Stimulated activated CD8-positive, alpha-beta memory T cell treated with anti-CD3 and anti-CD28 coated beads, Interleukin-2, amount 100 ng/mL, for 48 hours (primary cell): Measurements from ENCODE around the gene CDC20B.
A peak's percentile ranks its signal among the peaks of the same experiment; 100 is the strongest.

Experiments
- DNase-seq, 2 donors: peaks; one replicate each; pipeline ENCODE4 v3.0.0-alpha.2; 2020; ENCODE audit warnings: low read depth in 2 of 2

Gene CDC20B, protein sequence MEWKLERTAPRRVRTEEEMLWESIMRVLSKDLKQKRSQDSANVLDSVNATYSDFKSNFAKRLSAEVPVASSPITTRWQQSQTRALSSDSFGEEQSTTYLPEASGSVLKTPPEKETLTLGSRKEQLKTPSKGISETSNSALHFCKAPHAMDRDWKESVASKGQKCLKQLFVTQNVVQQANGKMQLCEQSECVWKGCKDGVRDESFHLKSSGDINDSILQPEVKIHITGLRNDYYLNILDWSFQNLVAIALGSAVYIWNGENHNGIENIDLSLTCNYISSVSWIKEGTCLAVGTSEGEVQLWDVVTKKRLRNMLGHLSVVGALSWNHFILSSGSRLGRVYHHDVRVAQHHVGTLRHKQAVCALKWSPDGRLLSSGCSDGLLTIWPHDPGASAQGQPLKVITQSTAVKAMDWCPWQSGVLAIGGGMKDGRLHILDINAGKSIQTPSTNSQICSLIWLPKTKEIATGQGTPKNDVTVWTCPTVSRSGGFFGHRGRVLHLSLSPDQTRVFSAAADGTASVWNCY

DNA sequence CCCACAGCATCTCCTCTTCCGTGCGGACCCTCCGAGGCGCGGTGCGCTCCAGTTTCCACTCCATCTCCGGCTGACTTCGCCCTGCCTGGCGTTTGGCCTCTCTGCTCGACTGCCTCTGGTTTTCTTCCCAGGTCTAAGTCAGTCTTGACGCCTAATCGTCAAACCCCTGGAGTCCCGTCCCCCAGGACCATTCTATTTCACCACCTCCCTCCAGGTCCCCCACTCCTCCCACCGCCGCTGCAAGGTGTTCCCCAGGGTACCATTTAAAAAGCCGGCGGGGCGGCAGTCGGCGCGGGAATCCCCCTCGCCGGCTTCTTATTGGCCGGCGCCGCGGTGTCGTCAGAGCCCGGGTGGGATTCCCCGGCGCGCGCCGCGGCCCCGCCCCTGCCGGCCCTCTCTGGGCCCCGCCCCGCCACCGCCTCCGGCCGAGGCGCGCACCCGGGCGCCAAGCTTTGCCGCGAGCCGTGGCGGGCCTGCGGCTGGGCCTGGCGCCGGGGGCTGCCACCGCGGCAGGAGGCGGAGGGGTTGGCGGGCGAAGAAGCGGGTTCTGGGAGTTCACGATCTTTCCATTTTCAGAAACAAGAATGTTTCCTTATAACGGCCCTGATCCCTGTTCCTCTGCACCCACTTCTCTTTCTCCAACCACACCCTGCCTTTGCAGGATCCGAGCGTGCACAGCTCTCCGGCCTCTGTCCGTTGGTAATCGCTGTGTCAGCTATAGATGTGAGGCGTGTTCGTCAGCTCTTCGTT is at the start of gene CDC20B:
TSS of gene CDC20B (minus strand) at position 241 of the 750 bp plus-strand sequence. CDS start at position 64, 177 bp downstream.
- peak; percentile 67 to 76 for DNase-seq

DNA sequence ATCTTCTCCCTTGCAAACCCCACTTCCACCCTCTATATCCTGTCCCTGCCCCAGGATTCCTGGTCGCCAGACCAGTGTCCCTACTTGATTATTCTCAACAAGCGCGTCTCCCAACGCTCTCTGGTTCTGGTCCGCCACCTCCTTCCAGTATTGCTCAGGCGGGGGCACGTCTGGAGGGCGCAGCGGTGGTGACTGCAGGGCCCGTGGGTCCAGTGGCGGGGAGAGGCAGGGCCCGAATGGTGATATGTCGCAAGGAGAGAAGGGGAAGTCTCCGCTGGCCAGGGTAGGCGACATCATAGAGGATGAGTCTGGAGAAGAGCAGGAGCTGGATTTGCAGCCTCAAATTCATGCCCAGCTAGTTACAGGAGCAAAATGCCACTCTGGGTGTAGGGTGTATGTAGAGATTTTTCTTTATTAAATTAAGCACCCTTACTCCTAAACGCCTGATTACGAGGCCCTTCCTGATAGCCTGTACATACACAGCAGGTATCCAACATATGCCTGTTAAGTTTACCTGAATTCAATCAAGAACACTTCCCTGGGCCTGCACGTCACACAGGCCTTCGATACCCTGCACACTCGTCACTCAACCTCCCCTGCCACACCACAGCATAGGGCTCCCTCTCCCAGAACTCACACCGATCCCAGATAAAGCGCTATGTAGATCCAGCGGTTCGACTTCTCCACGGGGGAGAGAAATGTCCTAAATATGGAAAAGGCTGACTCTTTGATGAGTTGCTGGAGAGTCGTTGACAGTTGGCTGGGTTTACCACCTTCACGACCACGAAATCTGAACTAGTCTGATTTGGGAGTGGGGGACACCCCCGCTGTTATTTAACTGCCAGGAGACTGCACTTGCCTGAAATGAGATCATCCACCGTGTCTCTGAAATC is 49.4 kb upstream of the CDC20B start:
- no peak for DNase-seq

DNA sequence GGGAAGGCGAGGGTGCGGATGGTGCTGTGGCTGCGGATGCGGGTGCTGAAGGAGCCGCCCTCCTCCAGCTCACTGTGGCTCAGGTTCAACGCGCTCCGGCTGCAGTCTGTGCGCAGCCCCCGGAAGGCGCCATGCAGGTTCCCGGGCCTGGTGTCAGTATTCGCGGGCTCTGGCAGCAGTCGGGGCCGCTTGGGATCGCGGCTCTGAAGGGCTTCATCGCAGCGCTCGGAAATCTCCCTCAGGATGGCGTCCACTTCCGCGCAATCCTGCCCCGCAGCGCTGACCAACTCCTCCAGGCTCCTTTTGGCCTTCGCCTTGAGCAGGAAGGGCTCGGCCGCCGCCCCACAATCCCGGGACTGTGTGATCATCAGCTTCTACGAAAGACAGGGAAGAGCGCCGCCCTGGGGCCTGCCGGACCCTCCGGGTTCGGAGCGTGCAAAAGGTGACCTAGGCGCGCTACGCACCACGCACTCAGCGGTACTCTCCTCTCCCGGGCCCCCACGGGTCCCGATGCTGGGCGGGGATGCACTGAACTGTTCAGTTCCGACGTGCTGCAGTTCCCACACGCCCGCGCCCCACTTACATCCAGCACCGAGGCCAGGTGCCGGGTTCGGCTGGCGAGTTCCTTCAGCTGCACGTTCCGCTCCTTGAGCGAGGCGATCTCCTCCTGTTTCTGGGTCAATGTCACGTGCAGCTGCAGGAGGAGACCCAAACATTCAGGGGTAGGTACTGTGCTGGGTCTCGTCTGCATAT is 47.6 kb upstream of the CDC20B start:
- no peak for DNase-seq

DNA sequence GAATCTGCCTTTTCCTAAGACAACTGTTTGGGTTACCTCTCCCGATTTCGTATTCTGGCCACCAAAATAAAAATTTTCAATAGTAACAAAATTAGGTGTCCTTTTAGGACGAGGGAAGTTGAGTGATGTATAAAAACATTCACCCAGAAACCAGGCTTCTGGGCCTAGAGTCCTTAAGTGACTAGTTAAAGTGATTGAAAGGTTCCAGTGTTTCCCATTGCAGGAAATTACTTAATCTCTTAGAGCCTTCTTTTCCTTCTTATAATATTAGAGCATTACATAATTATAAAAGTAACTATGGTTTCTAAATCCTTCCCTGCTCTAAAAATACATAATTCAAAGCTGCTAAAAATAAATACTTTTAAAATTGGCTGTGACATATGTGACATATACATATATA is 46.8 kb upstream of the CDC20B start:
- DNase-seq, result no peak

DNA sequence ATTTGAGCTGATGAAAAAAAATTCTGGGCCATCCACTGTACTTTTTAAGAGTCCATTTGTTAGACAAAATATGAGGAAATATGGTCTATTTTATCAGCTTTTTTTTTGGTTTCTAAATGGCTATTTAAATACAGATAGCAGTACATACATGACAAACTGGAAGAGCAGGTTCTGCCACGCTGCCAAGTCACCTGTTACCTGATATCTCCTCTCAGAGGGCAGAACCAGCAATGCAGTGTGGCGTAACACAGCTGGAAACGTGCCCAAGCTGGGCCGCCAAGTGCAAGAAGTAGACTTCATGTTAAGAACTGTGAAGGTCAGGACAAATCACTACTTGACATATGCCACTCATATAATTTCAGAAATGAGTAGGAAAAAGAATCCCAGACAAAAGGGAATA is 46.0 kb upstream of the CDC20B start:
- DNase-seq, result no peak

DNA sequence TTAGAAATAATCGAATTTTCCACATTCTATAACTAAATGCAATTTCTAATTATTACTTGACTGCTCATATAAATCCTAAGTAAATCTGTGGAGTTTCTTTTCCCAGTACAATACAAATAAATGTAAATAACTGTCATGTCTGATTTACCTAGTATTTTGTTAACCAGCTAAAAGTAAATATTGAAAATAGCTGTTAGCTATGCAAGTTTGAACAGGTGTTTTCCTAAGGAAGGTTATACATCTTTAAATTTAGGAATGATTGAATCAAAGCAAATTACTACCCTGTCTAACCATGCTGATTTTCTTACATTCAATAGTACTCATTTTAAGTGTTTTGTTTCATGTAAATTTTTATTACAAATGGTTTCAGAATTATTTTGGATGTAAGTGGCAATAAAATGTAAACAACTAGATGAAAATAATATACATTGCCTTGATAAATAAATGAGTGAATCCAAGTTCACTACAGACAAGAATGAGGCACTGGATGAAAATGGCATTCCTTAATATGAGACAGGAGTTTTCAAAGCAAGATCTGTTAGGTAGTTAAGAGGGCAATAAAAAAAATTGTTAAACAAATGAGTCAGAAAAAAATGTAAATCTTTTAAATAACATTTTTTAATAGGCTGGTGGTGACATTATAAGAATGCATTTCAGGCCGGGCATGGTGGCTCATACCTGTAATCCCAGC is 38.4 kb upstream of the CDC20B start:
- DNase-seq, result no peak

DNA sequence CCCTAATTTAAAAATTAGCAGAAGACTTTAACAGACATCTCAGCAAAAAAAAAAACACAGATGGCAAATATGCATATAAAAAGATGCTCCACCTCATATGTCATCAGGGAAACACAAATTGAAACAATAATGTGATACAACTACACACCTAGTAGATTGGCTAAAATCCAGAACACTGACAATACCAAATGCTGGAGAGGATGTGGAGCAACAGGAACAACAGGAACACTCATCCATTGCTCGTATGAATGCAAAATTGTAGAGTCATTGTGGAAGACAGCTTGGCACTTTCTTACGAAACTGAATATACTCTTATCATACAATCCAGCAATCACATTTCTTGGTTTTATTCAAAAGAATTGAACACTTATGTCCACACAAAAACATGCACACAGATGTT is 32.0 kb upstream of the CDC20B start:
- DNase-seq, result no peak

DNA sequence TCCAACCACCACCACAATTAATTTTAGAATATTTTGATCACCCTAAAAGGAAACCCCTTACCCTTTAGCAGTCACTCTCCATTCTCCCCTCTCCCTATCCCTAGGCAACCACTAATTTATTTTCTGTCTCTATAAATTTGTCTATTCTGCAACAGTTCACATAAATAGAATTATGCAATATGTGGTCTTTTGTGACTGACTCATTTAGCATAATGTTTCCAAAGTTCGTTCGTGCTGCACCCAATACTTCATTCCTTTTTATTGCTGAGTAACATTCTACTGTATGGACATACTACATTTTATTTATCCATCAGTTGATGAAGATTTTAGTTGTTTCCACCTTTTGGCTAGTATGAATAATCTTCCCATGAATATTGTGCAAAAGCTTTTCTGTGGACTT is 18.2 kb upstream of the CDC20B start:
- no peak for DNase-seq

DNA sequence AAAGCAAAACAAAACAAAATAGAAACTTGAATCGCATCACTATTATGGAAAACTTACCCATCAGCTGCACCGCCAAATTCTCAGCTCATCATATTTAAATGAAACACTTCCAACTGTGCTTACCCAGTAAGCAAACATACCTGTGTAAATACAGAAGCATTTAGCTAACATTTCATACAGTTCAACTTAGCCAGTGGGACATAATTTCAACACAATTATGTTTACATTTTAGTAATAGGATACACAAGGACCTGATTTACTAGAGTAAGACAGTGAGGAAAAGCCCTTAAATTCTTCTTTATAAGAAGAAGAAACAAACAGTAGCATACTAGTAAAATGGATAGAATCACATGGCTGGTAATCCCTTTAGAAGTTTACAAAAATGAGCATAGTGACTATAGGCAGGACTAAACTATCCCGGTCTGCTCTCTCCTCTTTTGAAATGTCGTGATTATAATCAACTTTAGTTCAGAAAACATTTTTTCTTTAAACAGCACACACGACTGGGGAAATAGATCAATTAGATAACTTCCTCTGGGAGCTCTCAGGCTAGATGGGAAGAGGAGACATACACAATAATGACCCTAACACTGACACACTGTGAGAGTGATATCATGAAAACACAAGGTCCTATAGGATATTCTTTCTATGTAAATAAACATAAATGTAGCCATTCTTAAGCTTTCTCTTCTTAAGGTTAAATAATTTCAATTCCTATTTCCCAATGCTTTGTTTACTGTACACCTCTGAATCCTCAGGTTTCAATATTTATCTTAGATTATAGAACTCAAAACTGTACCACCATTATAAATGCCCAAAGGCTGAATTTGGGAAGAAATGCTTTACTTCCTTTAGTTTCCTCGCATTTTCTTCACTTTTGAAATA is 15.9 kb upstream of the CDC20B start:
- DNase-seq, result no peak

DNA sequence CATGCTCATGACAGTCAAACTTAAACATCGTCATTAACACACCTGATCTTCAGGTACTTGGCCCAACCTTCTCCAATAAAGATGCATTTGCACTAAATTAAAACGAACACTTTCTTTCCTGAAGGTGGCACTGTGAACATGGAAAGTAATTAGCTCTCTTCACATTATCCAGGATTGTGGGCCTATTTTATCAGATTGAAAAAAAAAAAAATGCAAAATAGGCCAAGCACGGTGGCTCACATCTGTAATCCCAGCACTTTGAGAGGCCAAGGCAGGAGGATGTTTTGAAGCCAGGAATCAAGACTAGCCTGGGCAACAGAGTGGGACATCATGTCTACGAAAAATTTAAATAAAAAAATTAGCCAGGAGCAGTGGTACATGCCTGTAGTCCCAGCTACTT is 14.4 kb upstream of the CDC20B start:
- no peak for DNase-seq

DNA sequence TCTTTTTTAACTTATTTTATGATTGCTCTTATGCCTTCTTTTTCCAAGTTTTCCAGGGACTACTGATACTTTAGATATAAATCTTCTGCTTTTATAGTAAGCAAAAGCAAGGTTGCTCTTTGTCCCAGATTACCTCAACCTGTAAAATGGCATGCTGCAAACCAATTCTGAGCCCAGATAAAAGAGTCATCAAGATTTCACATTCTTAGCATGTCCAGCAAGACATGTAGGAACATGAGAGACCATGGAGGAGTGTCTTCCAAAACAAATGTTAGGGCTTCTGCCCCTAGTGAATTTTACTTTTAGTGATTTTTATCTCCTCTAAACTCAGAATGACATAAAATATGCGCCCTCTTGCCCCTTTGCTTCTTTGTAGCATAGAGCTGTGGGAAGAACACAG is 7.0 kb upstream of the CDC20B start:
- no peak for DNase-seq

DNA sequence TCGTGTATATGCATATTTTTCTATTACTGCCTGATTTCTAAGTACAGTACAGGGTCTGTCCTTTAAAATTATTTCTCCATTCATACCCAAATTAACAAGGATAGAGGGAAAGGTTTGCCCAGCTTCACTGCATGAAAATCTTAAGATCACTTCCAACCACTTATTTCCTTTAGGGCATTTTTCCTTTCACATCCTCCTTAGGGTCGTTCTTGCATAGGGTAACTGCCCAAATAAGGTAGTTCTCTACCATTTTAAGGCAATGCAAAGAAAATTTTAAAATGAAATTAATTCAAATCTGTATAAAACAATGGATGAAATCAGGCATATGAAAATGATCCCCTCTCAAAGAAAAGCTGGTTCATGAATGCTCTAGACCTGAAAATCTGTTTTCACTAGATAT is 4.1 kb upstream of the CDC20B start:
- no peak for DNase-seq

DNA sequence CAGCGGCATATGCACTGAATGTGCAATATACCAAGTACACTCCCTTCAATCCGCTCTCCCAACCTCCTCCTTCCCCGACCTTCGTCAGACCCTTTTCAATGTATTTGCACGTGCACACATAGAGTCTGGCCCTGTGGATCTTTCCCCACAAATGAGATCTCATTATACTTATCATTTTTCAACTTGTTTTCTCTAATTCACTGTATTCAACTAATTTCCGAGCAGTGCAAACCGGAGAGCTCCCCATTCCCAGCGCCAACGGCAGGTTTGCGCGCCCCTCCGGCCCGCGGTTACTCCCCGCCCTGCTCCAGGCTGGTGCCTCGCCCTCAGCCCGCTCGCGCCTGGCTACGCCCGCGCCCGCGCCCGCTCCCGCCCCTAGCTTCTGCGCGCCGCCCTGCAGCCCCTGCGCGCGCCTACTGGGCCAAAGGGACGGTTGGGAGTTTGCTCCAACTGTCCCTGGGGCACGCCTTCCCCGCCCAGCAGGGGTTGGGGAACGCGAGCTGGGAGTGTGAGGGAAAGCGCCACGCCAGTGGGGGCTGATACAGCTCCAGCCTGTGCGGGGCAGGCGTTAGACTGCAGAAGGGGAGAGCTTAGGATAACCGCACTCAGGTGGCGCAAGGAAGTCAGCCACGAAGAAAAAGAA is 3.3 kb upstream of the CDC20B start:
- DNase-seq, result peak in 1 of 2 donors; percentile 18

DNA sequence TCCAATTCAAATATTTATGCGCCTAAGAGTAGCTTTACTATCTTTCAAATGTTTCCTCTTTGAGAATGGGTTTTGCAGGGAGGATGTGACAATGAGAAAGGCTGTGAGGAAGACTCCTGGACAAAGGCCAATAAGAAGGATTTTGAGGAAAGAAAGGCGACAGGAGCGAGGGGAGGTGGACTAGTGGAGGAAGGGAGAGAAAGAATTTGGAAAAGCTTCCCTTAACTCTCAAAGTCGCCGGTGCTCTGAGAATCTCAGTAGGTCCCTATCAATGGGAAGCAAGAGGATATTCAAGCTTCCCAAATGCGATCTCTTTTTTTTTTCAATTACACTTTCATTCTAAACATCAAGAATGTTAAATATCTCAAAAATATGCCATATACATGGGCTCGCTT is 2.8 kb upstream of the CDC20B start:
- no peak for DNase-seq

DNA sequence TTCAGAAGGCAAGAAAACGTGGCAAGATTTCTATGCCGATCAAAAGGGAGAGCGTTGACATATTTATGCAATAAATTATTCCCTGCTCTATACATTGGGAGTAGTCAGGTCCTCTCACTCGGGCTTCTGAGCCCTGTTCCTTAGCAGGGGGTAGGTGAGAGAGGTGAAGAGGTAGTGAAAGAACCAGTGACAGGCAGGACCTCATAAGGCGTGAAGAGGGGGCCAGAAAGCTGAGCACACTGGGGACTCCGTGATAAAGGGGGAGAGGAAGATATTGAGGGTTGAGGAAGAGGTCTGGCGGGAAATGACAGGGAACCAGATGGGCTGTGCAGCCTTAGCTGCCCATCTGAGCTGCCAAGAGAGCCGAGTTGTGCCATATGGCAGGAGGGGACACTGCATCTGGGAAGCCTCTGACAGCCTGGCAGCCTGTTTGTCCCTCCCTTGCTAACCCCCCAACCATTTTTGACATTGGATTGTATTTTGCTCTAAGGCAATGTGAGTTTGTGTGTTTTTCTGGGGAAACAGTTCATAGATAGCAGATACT is 782 bp upstream of the CDC20B start:
- DNase-seq, result no peak

DNA sequence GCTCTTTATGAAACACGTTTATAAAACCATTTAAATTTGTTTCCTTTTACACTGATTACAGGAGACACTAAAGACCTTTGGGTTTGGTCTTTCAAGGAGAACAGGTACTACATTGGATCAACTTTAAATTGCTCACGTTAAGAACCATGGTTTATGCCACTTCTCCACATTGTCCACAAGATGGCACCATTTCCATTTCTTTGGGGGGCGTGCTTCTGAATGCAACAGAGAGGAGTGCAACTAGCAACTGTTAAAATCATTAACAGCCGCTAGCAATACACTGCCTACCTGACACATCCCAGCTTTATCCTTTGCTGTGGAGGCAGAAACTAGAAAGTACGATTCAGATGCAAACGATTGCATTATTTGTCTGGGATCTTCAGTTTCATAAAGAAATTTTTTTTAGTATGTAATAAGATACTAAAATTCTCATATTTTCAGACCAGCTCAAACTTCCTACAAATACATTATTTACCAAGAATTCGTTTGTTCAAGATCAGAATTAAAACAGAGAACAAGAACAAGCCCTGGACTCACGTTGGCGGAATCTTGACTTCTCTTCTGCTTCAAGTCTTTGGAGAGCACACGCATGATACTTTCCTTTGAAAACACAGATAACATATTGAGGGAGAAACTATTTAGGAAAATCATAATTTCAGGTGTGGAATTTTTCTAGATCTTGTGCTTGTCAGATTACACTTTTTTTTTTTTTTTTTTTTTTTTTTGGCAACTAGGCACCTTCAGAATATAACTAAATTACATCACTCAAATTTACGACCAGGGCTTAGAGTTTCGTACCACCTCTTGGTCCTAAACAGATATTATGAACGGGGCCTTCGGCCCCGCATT is 702 bp downstream of the CDC20B start:
- peak in 1 of 2 donors; percentile 28 for DNase-seq

DNA sequence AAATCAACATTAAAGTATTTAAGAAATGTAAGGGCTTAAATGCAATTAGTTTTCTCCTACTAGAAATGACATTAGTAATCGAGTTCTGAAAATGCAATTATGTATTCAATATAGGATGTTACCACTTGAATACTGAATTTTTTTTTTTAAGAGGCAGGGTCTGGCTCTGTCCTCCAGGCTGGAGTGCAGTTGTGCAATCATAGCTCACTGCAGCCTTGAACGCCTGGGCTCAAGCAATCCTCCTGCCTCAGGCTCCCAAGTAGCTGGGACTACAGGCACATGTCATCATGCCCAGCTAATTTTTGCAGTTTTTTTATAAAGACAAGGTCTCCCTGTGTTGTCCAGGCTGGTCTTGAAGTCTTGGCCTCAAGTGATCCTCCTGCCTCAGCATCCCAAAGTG is 1.5 kb downstream of the CDC20B start:
- DNase-seq, result no peak

DNA sequence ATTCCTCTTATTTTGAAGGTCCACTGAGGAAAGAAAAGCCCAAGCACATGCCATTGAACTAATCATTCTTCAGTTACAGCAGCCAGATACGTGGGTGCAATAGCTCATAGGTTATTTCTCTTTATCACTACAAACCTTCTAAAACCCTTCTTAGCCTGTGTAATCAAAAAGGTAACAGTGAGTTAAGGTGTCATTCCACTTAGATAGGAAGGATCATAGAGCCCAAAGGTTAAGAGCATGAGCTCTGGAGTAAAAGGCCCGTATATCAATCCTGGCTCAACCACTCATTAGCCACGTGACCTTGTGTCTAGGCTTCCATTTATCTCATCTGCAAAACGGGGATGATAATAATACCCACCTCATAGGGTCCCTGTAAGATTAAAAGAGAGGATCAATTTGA is 10.3 kb downstream of the CDC20B start:
- no peak for DNase-seq
